ENCODE measurements around the gene SLAMF1. TPM values are rescaled to one million over a fixed set of nuclear protein-coding genes. Genes with fewer than 3 reads are reported as not detected.
A peak's percentile ranks its signal among the peaks of the same experiment; 100 is the strongest.

The SLAMF1 gene
- total and polyA plus RNA-seq, 8 donors, result 0.09 to 2.5 (median 0.18) TPM; not detected in 1

DNA sequence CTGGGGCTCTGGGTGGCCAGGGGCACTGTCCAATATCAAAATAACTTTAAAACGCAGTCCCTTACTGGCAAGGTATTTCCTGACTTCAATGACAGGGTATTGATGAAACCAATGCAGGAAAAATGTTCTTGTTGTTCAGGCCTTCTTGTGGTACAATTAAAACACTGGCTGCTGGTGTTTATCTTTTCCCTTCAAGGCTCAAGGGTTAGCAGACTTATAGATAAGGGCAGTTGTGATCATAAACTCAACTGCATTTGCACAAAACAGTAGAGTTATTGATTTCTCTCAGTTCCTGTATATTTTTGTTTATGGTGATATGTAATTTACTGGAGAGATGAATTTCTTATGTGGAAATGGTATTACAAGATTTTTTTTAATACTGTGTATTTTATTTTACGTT is 64.9 kb downstream of the SLAMF1 start:
- Histone ChIP-seq H3K27me3 (no peaks in the 10 kb centered on the region), H3K4me1 (peaks cover 0 to 19% of the 10 kb centered on the region in 2 donors), H3K9me3 (peaks cover 0 to 3% of the 10 kb centered on the region in 2 donors), H3K4me3 (no peak overlapping the region), H3K27ac (no peak overlapping the region), H3K36me3 (no peaks in the 10 kb centered on the region)
- TF ChIP-seq, protein P1, sequence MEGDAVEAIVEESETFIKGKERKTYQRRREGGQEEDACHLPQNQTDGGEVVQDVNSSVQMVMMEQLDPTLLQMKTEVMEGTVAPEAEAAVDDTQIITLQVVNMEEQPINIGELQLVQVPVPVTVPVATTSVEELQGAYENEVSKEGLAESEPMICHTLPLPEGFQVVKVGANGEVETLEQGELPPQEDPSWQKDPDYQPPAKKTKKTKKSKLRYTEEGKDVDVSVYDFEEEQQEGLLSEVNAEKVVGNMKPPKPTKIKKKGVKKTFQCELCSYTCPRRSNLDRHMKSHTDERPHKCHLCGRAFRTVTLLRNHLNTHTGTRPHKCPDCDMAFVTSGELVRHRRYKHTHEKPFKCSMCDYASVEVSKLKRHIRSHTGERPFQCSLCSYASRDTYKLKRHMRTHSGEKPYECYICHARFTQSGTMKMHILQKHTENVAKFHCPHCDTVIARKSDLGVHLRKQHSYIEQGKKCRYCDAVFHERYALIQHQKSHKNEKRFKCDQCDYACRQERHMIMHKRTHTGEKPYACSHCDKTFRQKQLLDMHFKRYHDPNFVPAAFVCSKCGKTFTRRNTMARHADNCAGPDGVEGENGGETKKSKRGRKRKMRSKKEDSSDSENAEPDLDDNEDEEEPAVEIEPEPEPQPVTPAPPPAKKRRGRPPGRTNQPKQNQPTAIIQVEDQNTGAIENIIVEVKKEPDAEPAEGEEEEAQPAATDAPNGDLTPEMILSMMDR (IDR thresholded peaks at IDR 0.05), result no peak
- no peak for ATAC-seq
- intact Hi-C loops (cut with DNase I), result no loop called here
- no peak for DNase-seq

DNA sequence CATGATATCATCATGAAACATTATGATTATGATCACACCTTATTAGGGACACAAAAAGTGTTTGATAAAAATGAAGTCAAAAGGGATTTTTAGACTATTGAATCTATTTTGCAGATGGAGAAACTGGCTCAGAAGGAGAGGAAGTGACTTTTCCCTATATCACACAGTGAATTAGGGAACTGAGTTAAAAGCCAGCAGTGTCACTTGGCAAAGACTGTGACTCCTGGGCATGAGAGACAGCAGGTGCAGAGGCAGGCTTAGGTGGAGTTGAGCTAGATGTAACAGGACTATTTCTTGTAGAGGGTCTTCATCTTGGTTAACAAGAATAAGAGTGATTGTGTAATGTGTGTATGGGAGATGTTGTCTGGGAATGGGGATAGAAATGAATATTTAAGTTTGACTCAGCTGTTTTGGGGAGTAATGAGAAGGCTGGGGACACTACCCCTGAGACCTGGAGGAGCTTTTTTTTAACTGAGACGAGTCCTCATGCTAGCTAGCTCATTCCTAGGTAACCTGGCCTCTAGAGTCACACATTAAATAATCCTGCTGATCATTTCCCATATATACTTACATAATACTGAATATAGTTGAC is 66.5 kb downstream of the SLAMF1 start:
- no peaks in the 10 kb centered on the region for H3K27me3 ChIP-seq
- no peak overlapping the region for H3K27ac ChIP-seq

DNA sequence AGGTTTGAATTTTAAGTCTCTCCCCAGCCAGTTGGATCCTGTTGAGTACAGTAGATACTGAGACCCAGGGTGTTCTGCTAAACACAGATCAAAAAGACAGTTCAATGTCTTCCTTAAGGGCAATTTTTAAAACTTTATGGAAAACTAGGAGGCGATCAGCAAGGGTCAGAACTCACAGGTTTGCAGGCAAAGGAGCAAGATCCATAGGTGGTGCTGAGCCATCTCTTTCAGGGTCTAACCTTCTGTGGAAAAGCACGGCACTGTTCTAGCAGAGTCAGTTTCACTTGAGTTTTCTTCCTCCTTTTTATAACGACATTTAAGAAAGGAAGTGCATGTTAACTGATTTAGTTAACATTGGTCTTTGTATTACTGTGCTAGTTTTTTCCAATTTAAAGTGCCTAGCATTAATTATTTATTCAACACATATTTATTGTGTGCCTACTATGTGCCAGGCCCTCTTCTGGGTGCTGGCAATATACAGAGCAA is 67.6 kb downstream of the SLAMF1 start, which contains the start of gene CD84:
CD84 (minus strand) TSS at position 281 of the 486 bp plus-strand sequence; CDS start at position 222, 59 bp downstream.
- TF ChIP-seq, protein P1 (IDR thresholded peaks at IDR 0.05), result no peak
- no peaks in the 10 kb centered on the region for H3K36me3 ChIP-seq
- DNase-seq (no peak), ATAC-seq (peak; percentile 12)
- H3K4me3 ChIP-seq, result peak within 1 kb of the TSS; percentile 17 to 31
- peaks cover 0 to 3% of the 10 kb centered on the region in 2 donors for H3K9me3 ChIP-seq
- no peaks in the 10 kb centered on the region for H3K27me3 ChIP-seq
- peak within 1 kb of the TSS; percentile 65 to 90 for H3K27ac ChIP-seq
- intact Hi-C loops (cut with DNase I), result no loop called here
- peaks cover 0 to 38% of the 10 kb centered on the region in 2 donors for H3K4me1 ChIP-seq

More for the DNA sequence above, 66.5 kb downstream of the SLAMF1 start:
- no peaks in the 10 kb centered on the region for H3K36me3 ChIP-seq
- no peak overlapping the region for H3K4me3 ChIP-seq
- DNase-seq (no peak), ATAC-seq (peak; percentile 19)
- H3K9me3 ChIP-seq, result peaks cover 0 to 3% of the 10 kb centered on the region in 2 donors
- TF ChIP-seq, protein P1 (IDR thresholded peaks at IDR 0.05), result no peak
- intact Hi-C loops (cut with DNase I), result no loop called here
- H3K4me1 ChIP-seq, result peaks cover 0 to 35% of the 10 kb centered on the region in 2 donors

DNA sequence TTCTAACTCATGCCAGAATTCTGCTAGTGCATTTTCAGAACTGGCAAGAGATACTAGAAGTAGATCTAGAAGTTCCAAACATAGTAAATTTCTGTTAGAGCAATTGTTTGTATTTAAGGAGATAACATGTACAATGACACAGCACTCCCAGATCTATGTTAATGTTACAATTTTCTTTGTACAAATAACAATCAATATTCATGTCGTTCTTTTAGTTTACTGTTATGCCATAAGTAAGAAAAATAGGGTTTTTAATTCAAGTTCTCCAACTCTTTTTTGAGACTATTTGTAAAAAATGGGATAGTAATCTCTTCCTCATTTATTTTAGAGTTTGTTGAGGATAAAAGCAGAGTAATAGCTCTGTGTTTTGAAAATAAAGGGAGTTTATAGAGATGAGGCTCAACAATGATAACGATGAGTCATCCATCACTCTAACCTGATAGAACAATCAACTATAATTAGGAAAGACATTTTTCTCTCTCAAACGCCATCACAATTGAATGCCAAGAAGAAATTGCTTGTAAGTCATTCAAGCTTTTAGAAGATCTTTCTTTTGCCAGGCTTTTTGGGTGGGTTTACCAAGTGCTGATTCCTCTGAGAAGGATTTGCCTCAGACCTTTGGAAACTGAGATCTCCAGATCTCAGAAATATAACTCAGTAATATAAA is 68.2 kb downstream of the SLAMF1 start:
- intact Hi-C loops (cut with DNase I), result no loop called here
- DNase-seq (no peak), ATAC-seq (no peak)
- Histone ChIP-seq H3K9me3 (peaks cover 0 to 3% of the 10 kb centered on the region in 2 donors), H3K27me3 (no peaks in the 10 kb centered on the region), H3K4me1 (peaks cover 0 to 44% of the 10 kb centered on the region in 2 donors), H3K4me3 (peak overlapping the region; percentile 17 to 31), H3K27ac (peak overlapping the region; percentile 65 to 90), H3K36me3 (no peaks in the 10 kb centered on the region)
- TF ChIP-seq, protein P1 (IDR thresholded peaks at IDR 0.05), result no peak

DNA sequence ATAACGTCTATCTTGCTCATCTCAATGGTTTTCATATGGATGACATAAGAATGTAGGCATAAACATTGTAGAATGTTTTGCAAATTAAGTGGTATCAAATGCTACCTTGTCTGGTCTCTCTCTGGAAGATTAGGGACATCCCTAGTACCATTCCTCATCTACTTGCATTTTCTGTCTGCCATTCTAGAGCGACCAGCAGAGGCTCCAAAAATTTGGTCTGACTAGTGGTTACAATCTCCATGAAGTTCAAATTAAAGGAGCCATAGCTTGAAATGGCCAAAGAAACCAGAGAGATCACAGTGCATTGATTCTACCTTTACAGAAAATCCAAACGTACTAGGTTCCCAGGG is 68.7 kb downstream of the SLAMF1 start:
- Histone ChIP-seq H3K4me1 (peaks cover 0 to 48% of the 10 kb centered on the region in 2 donors), H3K27ac (peak overlapping the region; percentile 44 to 90), H3K9me3 (no peaks in the 10 kb centered on the region), H3K27me3 (no peaks in the 10 kb centered on the region), H3K4me3 (peak overlapping the region; percentile 17 to 31), H3K36me3 (no peaks in the 10 kb centered on the region)
- intact Hi-C loops (cut with DNase I), result no loop called here
- DNase-seq (no peak), ATAC-seq (no peak)
- TF ChIP-seq, protein P1 (IDR thresholded peaks at IDR 0.05), result no peak

Measured in left lung (tissue), 10 donors.